K562 (cell line): Measurements from ENCODE around the gene CTIF. TPM values are rescaled to one million over a fixed set of nuclear protein-coding genes. Genes with fewer than 3 reads are reported as not detected.
A peak's percentile ranks its signal among the peaks of the same experiment; 100 is the strongest.

ENCODE experiments used
- ARID2 ChIP-seq: fragments of 450-650 bp; IDR thresholded peaks from 2 replicates; pipeline ENCODE4 v1.6.1; 2017; ENCODE audit warnings: antibody characterized with exemption, mild to moderate bottlenecking
- DEAF1 ChIP-seq: fragments of 450-650 bp; formaldehyde crosslinking; IDR thresholded peaks from 2 replicates; pipeline ENCODE4 v1.4.0; 2020; ENCODE audit warnings: mild to moderate bottlenecking, moderate library complexity
- GATAD2A ChIP-seq: fragments of 450-650 bp; IDR thresholded peaks from 2 replicates; pipeline ENCODE4 v1.6.1; 2017
- HINFP ChIP-seq: fragments of 450-650 bp; conservative IDR thresholded peaks from 2 replicates; pipeline ENCODE4 v1.6.1; 2016; ENCODE audit warnings: missing genetic modification characterization, low read depth, mild to moderate bottlenecking, control low read depth, missing compliant biosample characterization
- L3MBTL2 ChIP-seq: fragments of 450-650 bp; IDR thresholded peaks from 2 replicates; pipeline ENCODE4 v1.6.1; 2016; ENCODE audit warnings: mild to moderate bottlenecking, moderate library complexity
- MXD1 ChIP-seq: fragments of 250-450 bp; sonication (Bioruptor Pico); IDR thresholded peaks from 2 replicates; pipeline ENCODE4 v1.8.0; 2021; ENCODE audit warnings: borderline replicate concordance, mild to moderate bottlenecking, moderate library complexity; ENCODE audit not compliant: poor library complexity, severe bottlenecking
- NR2F6 ChIP-seq: fragments of 450-650 bp; formaldehyde crosslinking; IDR thresholded peaks from 2 replicates; pipeline ENCODE4 v1.4.0; 2020; ENCODE audit warnings: mild to moderate bottlenecking
- NUFIP1 ChIP-seq: fragments of 450-650 bp; IDR thresholded peaks from 2 replicates; pipeline ENCODE4 v1.6.1; 2018; ENCODE audit not compliant: partially characterized antibody
- RAD21 ChIP-seq, 2 experiments: fragments of 250-450 bp in 1 of 2; fragments of 450-650 bp in 1 of 2; sonication (Bioruptor Pico) in 1 of 2; formaldehyde crosslinking in 1 of 2; IDR thresholded peaks in 1 of 2; conservative IDR thresholded peaks in 1 of 2; 2 replicates each; pipeline versions ENCODE4 v1.4.0 to v1.8.0; 2020 to 2022; ENCODE audit warnings: mild to moderate bottlenecking in 2 of 2, moderate library complexity in 1 of 2
- RNF2 ChIP-seq: sonication (generic); IDR thresholded peaks from 2 replicates; pipeline ENCODE4 v1.6.1; 2016
- ZNF395 ChIP-seq: fragments of 200-800 bp; sonication (Bioruptor generic); IDR thresholded peaks from 2 replicates; pipeline ENCODE4 v1.6.1; 2017; ENCODE audit warnings: missing genetic modification characterization, missing compliant biosample characterization
- ZNF444 ChIP-seq: fragments of 250-450 bp; sonication (Bioruptor Pico); IDR thresholded peaks from 2 replicates; pipeline ENCODE4 v1.4.0; 2020; ENCODE audit warnings: mild to moderate bottlenecking, moderate library complexity
- ZNF644 ChIP-seq: fragments of 200-800 bp; sonication (Bioruptor generic); IDR thresholded peaks from 2 replicates; pipeline ENCODE4 v1.6.1; 2016; ENCODE audit warnings: low read depth, missing genetic modification characterization, missing compliant biosample characterization
- polyA plus RNA-seq, 8 experiments: library from polyadenylated mRNA; depleted of rRNA in 4 of 8; stranded (reverse) in 5 of 8; unstranded in 3 of 8; fragments of >200 nt; fragmentation: Nextera tagmentation in 2 of 8; fragmentation: Illumina TruSeq in 1 of 8; extraction: Ambion mirVana in 2 of 8; extraction: Trizol in 1 of 8; gene quantifications; 2 replicates each; pipeline versions ENCODE4 v1.2.1 to v1.2.3, GENCODE V29; 2011 to 2014; ENCODE audit warnings: inconsistent platforms in 1 of 8, missing spikeins in 1 of 8
- total RNA-seq, 7 experiments: library from RNA; depleted of rRNA in 6 of 7; stranded (reverse); fragments of >200 nt in 6 of 7; fragmentation: Illumina TruSeq in 2 of 7; extraction: Trizol in 2 of 7; gene quantifications; 2 replicates each; pipeline versions ENCODE4 v1.2.1 to v1.2.3, GENCODE V29; 2011 to 2021; ENCODE audit warnings: low replicate concordance in 1 of 7

CTIF gene
- total and polyA plus RNA-seq, 9 of the 15 experiments (the other 6 are each of a cell fraction or from before 2014, with no cell fraction given): 0.17 to 11.5 (median 2.2) TPM

- no peak for TF ChIP-seq MXD1
- TF ChIP-seq ZNF395 (CRISPR knock-in tag): peak; percentile 42; the same call in 1 of the 2 replicates
- TF ChIP-seq DEAF1 (CRISPR knock-in tag): no peak
- TF ChIP-seq NUFIP1: no peak
- peak; percentile 14; the same call in 1 of the 2 replicates for TF ChIP-seq L3MBTL2
- TF ChIP-seq HINFP: no peak
- no peak for TF ChIP-seq GATAD2A
- no peak for TF ChIP-seq ARID2
- no peak for TF ChIP-seq ZNF644 (tag)
- TF ChIP-seq NR2F6 (CRISPR knock-in tag): no peak
- TF ChIP-seq RNF2: no peak
- peak; percentile 90 for TF ChIP-seq ZNF444 (CRISPR knock-in tag)
- TF ChIP-seq RAD21 (CRISPR knock-in tag; conservative IDR thresholded peaks at IDR 0.05 in 1 of 2, IDR thresholded peaks at IDR 0.05 in 1 of 2): 0 out of 4 replicates have a peak, but pooled peaks of 1 of the 2 experiments have one; percentile 17
These were observed 189.5 kb downstream of the CTIF start (continued) for GRCh38 chr18:48728204-48728833.
